HepG2 (cell line): Measurements from ENCODE around the gene FYB2. TPM values are rescaled to one million over a fixed set of nuclear protein-coding genes. Genes with fewer than 3 reads are reported as not detected.
A peak's percentile ranks its signal among the peaks of the same experiment; 100 is the strongest.

ENCODE experiments used
- NFYB ChIP-seq: sonication (generic); formaldehyde crosslinking; IDR thresholded peaks from 2 replicates; pipeline ENCODE4 v1.4.0; 2020; ENCODE audit warnings: missing genetic modification reagents
- PHF21A ChIP-seq: sonication (generic); formaldehyde crosslinking; IDR thresholded peaks from 2 replicates; pipeline ENCODE4 v1.5.0; 2020; ENCODE audit warnings: mild to moderate bottlenecking, missing genetic modification reagents
- ZKSCAN5 ChIP-seq: sonication (generic); formaldehyde crosslinking; IDR thresholded peaks from 2 replicates; pipeline ENCODE4 v1.5.1; 2020; ENCODE audit warnings: mild to moderate bottlenecking, missing genetic modification reagents
- ZNF143 ChIP-seq: sonication (generic); formaldehyde crosslinking; IDR thresholded peaks from 2 replicates; pipeline ENCODE4 v1.4.0; 2020; ENCODE audit warnings: missing genetic modification reagents
- ZNF160 ChIP-seq: sonication (generic); formaldehyde crosslinking; IDR thresholded peaks from 2 replicates; pipeline ENCODE4 v1.8.0; 2022; ENCODE audit warnings: mild to moderate bottlenecking, inconsistent platforms, missing genetic modification reagents
- ZNF264 ChIP-seq: sonication (generic); formaldehyde crosslinking; IDR thresholded peaks from 2 replicates; pipeline ENCODE4 v1.4.0; 2020; ENCODE audit warnings: missing genetic modification reagents
- ZNF292 ChIP-seq: sonication (generic); formaldehyde crosslinking; IDR thresholded peaks from 2 replicates; pipeline ENCODE4 v1.8.1; 2022; ENCODE audit warnings: mild to moderate bottlenecking, low read depth, missing genetic modification reagents, borderline replicate concordance
- ZNF382 ChIP-seq: sonication (generic); formaldehyde crosslinking; IDR thresholded peaks from 2 replicates; pipeline ENCODE4 v1.5.0; 2020; ENCODE audit warnings: missing genetic modification reagents, mild to moderate bottlenecking, borderline replicate concordance
- ZNF761 ChIP-seq: sonication (generic); formaldehyde crosslinking; conservative IDR thresholded peaks from 2 replicates; pipeline ENCODE4 v1.4.0; 2020; ENCODE audit warnings: mild to moderate bottlenecking, missing genetic modification reagents
- ZSCAN25 ChIP-seq: sonication (generic); formaldehyde crosslinking; IDR thresholded peaks from 2 replicates; pipeline ENCODE4 v1.8.0; 2022; ENCODE audit warnings: mild to moderate bottlenecking, missing genetic modification reagents
- polyA plus RNA-seq, 8 experiments: library from polyadenylated mRNA; depleted of rRNA in 3 of 8; stranded (reverse) in 7 of 8; unstranded in 1 of 8; fragments of >200 nt; fragmentation: Illumina TruSeq in 4 of 8; extraction: Trizol in 4 of 8; gene quantifications; 2 replicates each; pipeline versions ENCODE4 v1.2.1 to v1.2.3, GENCODE V29; 2011 to 2016; ENCODE audit warnings: low read depth in 4 of 8, missing spikeins in 1 of 8, mixed read lengths in 1 of 8; ENCODE audit not compliant: insufficient read depth in 1 of 8
- total RNA-seq, 5 experiments: library from RNA; depleted of rRNA; stranded (reverse); fragments of >200 nt; fragmentation: Illumina TruSeq; extraction: Trizol; gene quantifications; 2 replicates each; pipeline ENCODE4 v1.2.3, GENCODE V29; 2016; ENCODE audit warnings: low read depth in 1 of 5
- TF ChIP-seq, protein P1 (sequence below): sonication (generic); formaldehyde crosslinking; IDR thresholded peaks from 2 replicates; pipeline ENCODE4 v1.5.1; 2020; ENCODE audit warnings: mild to moderate bottlenecking, missing genetic modification reagents, moderate library complexity
- TF ChIP-seq, protein P2 (sequence below): sonication (generic); formaldehyde crosslinking; IDR thresholded peaks from 2 replicates; pipeline ENCODE4 v1.5.1; 2020; ENCODE audit warnings: mild to moderate bottlenecking, missing genetic modification reagents
- TF ChIP-seq, protein P3 (sequence below): sonication (generic); formaldehyde crosslinking; IDR thresholded peaks from 2 replicates; pipeline ENCODE4 v1.8.1; 2022; ENCODE audit warnings: mild to moderate bottlenecking, missing genetic modification reagents
- TF ChIP-seq, protein P4 (sequence below): IDR thresholded peaks from 2 replicates; pipeline ENCODE4 v1.6.1; 2016; ENCODE audit warnings: control low read depth
- TF ChIP-seq, protein P5 (sequence below): sonication (generic); formaldehyde crosslinking; conservative IDR thresholded peaks from 2 replicates; pipeline ENCODE4 v1.4.0; 2020; ENCODE audit warnings: missing genetic modification reagents

FYB2 gene
- total and polyA plus RNA-seq, 2 of the 13 experiments (the other 11 are each of a cell fraction or from before 2014, with no cell fraction given) = 1.2 to 2.7 TPM

DNA sequence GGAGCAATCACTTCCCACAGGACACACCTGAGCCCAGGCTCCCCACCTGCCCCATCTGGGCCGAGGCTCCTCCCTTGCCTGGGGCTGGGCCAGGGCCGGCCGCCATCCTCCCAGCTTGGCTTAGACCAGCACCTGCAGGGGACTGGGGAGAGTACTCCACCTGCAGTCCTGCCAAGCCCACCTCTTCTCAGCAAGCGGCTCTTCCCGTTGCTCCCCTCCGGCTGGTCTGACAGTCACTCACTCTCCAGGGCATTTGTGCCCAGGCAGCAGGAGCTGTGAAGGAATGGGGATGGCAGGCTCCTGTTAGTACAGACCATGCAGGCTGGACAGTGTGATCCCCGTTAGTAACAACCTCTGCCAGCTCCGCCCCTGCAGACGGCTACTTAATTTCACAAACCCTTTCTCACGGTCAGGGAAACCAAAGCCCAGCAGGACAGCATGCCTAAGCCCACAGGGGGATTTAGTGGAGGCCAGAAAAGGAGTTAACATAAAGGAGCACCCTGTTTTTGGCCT lies at the start of gene FYB2 (continued):
- TF ChIP-seq, protein P1, sequence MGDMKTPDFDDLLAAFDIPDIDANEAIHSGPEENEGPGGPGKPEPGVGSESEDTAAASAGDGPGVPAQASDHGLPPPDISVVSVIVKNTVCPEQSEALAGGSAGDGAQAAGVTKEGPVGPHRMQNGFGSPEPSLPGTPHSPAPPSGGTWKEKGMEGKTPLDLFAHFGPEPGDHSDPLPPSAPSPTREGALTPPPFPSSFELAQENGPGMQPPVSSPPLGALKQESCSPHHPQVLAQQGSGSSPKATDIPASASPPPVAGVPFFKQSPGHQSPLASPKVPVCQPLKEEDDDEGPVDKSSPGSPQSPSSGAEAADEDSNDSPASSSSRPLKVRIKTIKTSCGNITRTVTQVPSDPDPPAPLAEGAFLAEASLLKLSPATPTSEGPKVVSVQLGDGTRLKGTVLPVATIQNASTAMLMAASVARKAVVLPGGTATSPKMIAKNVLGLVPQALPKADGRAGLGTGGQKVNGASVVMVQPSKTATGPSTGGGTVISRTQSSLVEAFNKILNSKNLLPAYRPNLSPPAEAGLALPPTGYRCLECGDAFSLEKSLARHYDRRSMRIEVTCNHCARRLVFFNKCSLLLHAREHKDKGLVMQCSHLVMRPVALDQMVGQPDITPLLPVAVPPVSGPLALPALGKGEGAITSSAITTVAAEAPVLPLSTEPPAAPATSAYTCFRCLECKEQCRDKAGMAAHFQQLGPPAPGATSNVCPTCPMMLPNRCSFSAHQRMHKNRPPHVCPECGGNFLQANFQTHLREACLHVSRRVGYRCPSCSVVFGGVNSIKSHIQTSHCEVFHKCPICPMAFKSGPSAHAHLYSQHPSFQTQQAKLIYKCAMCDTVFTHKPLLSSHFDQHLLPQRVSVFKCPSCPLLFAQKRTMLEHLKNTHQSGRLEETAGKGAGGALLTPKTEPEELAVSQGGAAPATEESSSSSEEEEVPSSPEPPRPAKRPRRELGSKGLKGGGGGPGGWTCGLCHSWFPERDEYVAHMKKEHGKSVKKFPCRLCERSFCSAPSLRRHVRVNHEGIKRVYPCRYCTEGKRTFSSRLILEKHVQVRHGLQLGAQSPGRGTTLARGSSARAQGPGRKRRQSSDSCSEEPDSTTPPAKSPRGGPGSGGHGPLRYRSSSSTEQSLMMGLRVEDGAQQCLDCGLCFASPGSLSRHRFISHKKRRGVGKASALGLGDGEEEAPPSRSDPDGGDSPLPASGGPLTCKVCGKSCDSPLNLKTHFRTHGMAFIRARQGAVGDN = peak; percentile 76
- TF ChIP-seq ZNF264 (CRISPR knock-in tag) (no peak), ZNF160 (CRISPR knock-in tag) (no peak), ZKSCAN5 (CRISPR knock-in tag) (0 out of 2 replicates have a peak, but pooled peaks have one; percentile 37), ZNF292 (peak; percentile 60), ZNF143 (CRISPR knock-in tag) (no peak), ZNF761 (CRISPR knock-in tag) (no peak), NFYB (no peak), ZSCAN25 (no peak), PHF21A (CRISPR knock-in tag) (no peak), ZNF382 (no peak)
- TF ChIP-seq, protein P2, sequence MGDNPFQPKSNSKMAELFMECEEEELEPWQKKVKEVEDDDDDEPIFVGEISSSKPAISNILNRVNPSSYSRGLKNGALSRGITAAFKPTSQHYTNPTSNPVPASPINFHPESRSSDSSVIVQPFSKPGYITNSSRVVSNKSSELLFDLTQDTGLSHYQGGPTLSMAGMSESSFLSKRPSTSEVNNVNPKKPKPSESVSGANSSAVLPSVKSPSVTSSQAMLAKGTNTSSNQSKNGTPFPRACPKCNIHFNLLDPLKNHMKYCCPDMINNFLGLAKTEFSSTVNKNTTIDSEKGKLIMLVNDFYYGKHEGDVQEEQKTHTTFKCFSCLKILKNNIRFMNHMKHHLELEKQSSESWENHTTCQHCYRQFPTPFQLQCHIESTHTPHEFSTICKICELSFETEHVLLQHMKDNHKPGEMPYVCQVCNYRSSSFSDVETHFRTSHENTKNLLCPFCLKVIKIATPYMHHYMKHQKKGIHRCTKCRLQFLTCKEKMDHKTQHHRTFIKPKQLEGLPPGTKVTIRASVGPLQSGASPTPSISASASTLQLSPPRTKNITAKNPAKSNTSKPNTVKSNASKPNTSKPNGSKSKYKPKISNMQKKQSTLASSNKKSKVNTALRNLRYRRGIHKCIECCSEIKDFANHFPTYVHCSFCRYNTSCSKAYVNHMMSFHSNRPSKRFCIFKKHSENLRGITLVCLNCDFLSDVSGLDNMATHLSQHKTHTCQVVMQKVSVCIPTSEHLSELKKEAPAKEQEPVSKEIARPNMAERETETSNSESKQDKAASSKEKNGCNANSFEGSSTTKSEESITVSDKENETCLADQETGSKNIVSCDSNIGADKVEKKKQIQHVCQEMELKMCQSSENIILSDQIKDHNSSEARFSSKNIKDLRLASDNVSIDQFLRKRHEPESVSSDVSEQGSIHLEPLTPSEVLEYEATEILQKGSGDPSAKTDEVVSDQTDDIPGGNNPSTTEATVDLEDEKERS (CRISPR knock-in tag) = no peak
- TF ChIP-seq, protein P3, sequence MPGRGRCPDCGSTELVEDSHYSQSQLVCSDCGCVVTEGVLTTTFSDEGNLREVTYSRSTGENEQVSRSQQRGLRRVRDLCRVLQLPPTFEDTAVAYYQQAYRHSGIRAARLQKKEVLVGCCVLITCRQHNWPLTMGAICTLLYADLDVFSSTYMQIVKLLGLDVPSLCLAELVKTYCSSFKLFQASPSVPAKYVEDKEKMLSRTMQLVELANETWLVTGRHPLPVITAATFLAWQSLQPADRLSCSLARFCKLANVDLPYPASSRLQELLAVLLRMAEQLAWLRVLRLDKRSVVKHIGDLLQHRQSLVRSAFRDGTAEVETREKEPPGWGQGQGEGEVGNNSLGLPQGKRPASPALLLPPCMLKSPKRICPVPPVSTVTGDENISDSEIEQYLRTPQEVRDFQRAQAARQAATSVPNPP (CRISPR knock-in tag) = no peak
- TF ChIP-seq, protein P4, sequence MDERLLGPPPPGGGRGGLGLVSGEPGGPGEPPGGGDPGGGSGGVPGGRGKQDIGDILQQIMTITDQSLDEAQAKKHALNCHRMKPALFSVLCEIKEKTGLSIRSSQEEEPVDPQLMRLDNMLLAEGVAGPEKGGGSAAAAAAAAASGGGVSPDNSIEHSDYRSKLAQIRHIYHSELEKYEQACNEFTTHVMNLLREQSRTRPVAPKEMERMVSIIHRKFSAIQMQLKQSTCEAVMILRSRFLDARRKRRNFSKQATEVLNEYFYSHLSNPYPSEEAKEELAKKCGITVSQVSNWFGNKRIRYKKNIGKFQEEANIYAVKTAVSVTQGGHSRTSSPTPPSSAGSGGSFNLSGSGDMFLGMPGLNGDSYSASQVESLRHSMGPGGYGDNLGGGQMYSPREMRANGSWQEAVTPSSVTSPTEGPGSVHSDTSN (CRISPR knock-in tag) = no peak
- TF ChIP-seq, protein P5, sequence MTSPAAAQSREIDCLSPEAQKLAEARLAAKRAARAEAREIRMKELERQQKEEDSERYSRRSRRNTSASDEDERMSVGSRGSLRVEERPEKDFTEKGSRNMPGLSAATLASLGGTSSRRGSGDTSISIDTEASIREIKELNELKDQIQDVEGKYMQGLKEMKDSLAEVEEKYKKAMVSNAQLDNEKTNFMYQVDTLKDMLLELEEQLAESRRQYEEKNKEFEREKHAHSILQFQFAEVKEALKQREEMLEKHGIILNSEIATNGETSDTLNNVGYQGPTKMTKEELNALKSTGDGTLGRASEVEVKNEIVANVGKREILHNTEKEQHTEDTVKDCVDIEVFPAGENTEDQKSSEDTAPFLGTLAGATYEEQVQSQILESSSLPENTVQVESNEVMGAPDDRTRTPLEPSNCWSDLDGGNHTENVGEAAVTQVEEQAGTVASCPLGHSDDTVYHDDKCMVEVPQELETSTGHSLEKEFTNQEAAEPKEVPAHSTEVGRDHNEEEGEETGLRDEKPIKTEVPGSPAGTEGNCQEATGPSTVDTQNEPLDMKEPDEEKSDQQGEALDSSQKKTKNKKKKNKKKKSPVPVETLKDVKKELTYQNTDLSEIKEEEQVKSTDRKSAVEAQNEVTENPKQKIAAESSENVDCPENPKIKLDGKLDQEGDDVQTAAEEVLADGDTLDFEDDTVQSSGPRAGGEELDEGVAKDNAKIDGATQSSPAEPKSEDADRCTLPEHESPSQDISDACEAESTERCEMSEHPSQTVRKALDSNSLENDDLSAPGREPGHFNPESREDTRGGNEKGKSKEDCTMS = no peak
